GM23248 (cell line): Measurements from ENCODE around the gene SHROOM3. TPM values are rescaled to one million over a fixed set of nuclear protein-coding genes. Genes with fewer than 3 reads are reported as not detected.
A peak's percentile ranks its signal among the peaks of the same experiment; 100 is the strongest.

Experiments
- DNase-seq: peaks from one replicate; pipeline ENCODE4 v3.0.0-alpha.2; 2015
- H2AFZ ChIP-seq: fragments of 200-600 bp; sonication (generic); 2 replicates; pipeline ENCODE4 v1.6.1; 2016; ENCODE audit warnings: antibody characterized with exemption
- H3F3A ChIP-seq: fragments of 200-600 bp; sonication (generic); 2 replicates; pipeline ENCODE4 v1.6.1; 2016; ENCODE audit warnings: mild to moderate bottlenecking, antibody characterized with exemption, mixed run types; ENCODE audit not compliant: insufficient read depth
- H3K27ac ChIP-seq: fragments of 200-600 bp; sonication (generic); 2 replicates; pipeline ENCODE4 v1.5.1; 2016; ENCODE audit warnings: mild to moderate bottlenecking
- H3K27me3 ChIP-seq: fragments of 200-600 bp; sonication (generic); replicated peaks from 2 replicates; pipeline ENCODE4 v1.6.1; 2016; ENCODE audit warnings: mild to moderate bottlenecking; ENCODE audit not compliant: insufficient read depth
- H3K36me3 ChIP-seq: fragments of 200-600 bp; sonication (generic); 2 replicates; pipeline ENCODE4 v1.6.1; 2016; ENCODE audit warnings: low read depth, mild to moderate bottlenecking
- H3K4me1 ChIP-seq: fragments of 200-600 bp; sonication (generic); 2 replicates; pipeline ENCODE4 v1.6.1; 2016; ENCODE audit warnings: mild to moderate bottlenecking; ENCODE audit not compliant: insufficient read depth
- H3K4me2 ChIP-seq: fragments of 200-600 bp; sonication (generic); one replicate; pipeline ENCODE4 v1.6.1; 2016; ENCODE audit warnings: mild to moderate bottlenecking; ENCODE audit not compliant: unreplicated experiment
- H3K4me3 ChIP-seq: fragments of 200-600 bp; sonication (generic); 2 replicates; pipeline ENCODE4 v1.5.1; 2016; ENCODE audit warnings: mild to moderate bottlenecking
- H3K79me2 ChIP-seq: fragments of 200-600 bp; sonication (generic); 2 replicates; pipeline ENCODE4 v1.6.1; 2016; ENCODE audit warnings: mild to moderate bottlenecking; ENCODE audit not compliant: insufficient read depth
- H3K9ac ChIP-seq: fragments of 200-600 bp; sonication (generic); 2 replicates; pipeline ENCODE4 v1.6.1; 2016; ENCODE audit warnings: mild to moderate bottlenecking
- H3K9me2 ChIP-seq: fragments of 200-600 bp; sonication (generic); 2 replicates; pipeline ENCODE4 v1.6.1; 2016; ENCODE audit warnings: mixed run types, mild to moderate bottlenecking, moderate library complexity; ENCODE audit not compliant: insufficient read depth
- H3K9me3 ChIP-seq: fragments of 200-600 bp; sonication (generic); one replicate; pipeline ENCODE4 v1.6.1; 2017; ENCODE audit warnings: low read depth
- H4K20me1 ChIP-seq: fragments of 200-600 bp; sonication (generic); 2 replicates; pipeline ENCODE4 v1.6.0; 2016; ENCODE audit not compliant: insufficient read depth
- EZH2 ChIP-seq: fragments of 200-600 bp; sonication (generic); IDR thresholded peaks from 2 replicates; pipeline ENCODE4 v1.6.1; 2018; ENCODE audit warnings: antibody characterized with exemption, mild to moderate bottlenecking; ENCODE audit not compliant: insufficient read depth, poor library complexity, severe bottlenecking
- EZH2phosphoT487 ChIP-seq: fragments of 200-600 bp; sonication (generic); IDR thresholded peaks from 2 replicates; pipeline ENCODE4 v1.6.1; 2018; ENCODE audit warnings: antibody characterized with exemption, moderate library complexity, mild to moderate bottlenecking, low read depth; ENCODE audit not compliant: insufficient read depth
- WGBS, 2 experiments: methylation state at CpG; one replicate each; pipeline ENCODE4 v1.1.6; 2015 to 2017; ENCODE audit warnings: low lambda C conversion rate in 2 of 2, low coverage in 1 of 2; ENCODE audit errors: missing lambda C conversion rate in 2 of 2; 5-methylcytosine and 5-hydroxymethylcytosine counted together
- in situ Hi-C: fragments of 300-500 bp; cut with MboI; formaldehyde crosslinking; loops from 2 replicates; pipeline ENCODE4 v1.15.0; 2020
- polyA plus RNA-seq: library from polyadenylated mRNA; unstranded; fragments of >200 nt; fragmentation: Nextera tagmentation; extraction: Ambion mirVana; gene quantifications from 2 replicates; pipeline ENCODE4 v1.2.1, GENCODE V29; 2016
- total RNA-seq: library from RNA; depleted of rRNA; stranded (reverse); fragments of >200 nt; shearing (Covaris generic); gene quantifications from 2 replicates; pipeline ENCODE4 v1.2.3, GENCODE V29; 2014

Gene SHROOM3
- total and polyA plus RNA-seq, 2 experiments from 2014 or later: 9.7 to 44.6 TPM

DNA sequence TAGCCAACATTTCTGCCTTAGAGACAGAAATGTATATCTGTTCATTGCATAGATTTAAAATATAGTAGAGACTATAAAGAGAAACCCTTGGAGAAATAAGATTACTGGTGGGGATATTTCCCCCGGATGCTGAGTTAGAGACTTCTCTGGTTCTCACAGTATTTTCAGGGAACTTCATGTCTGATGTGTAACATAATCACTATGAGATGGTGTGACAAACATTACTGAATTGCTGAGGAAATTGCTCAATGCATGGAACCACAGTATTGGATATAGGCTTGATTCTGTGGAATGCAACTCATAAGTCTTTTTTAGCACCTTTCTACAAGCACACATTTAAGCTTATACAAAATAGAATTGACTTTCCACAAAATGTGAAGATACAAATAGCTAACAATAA lies 310.2 kb downstream of the SHROOM3 start:
- TF ChIP-seq EZH2phosphoT487: no peak
- TF ChIP-seq EZH2: no peak
- H3K4me3 ChIP-seq: peak overlapping the region; percentile 62

DNA sequence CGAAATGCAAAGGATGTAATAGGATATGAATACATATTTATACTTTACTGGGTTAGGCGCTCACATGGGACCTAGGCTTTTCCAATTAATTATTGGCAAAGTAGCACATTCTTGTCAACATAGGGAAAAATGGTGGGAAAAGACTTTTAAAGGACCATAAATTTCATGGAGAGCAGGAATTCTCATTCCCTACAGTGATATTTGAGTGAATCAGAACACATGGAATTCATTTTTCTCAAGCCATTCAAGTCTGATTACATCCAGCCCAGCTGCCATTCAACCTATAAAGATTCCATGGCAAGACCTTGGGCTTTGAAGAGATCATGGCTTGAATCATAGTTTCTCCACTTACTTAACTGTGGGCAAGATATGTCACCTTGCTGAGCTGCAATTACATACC lies 312.5 kb downstream of the SHROOM3 start:
- Histone ChIP-seq H3K9ac (no peak overlapping the region), H3K9me2 (no peaks in the 10 kb centered on the region), H3K79me2 (peaks cover 82% of the 10 kb centered on the region), H3K4me2 (peak overlapping the region; percentile 10), H3K4me3 (no peak overlapping the region), H4K20me1 (no peaks in the 10 kb centered on the region), H3F3A (peaks cover 86% of the 10 kb centered on the region), H3K4me1 (peaks cover 82% of the 10 kb centered on the region), H2AFZ (no peak overlapping the region), H3K9me3 (no peaks in the 10 kb centered on the region), H3K36me3 (peaks cover 32% of the 10 kb centered on the region), H3K27me3 (no peaks in the 10 kb centered on the region), H3K27ac (peak overlapping the region; percentile 25)
- no peak for TF ChIP-seq EZH2
- no peak for TF ChIP-seq EZH2phosphoT487
- in situ Hi-C loops: no loop called here
- WGBS, 2 experiments: 71 to 77% methylated on average over 2 of the region's 2 CpGs
- DNase-seq: no peak

More for the DNA sequence above, 310.2 kb downstream of the SHROOM3 start:
- peaks cover 77% of the 10 kb centered on the region for H3K4me1 ChIP-seq
- in situ Hi-C loops: no loop called here
- no peaks in the 10 kb centered on the region for H4K20me1 ChIP-seq
- H3K4me2 ChIP-seq: peak overlapping the region; percentile 86
- no peaks in the 10 kb centered on the region for H3K27me3 ChIP-seq
- H3K9me3 ChIP-seq: no peaks in the 10 kb centered on the region
- peak; percentile 83 for DNase-seq
- peaks cover 19% of the 10 kb centered on the region; the same call in 1 of the 2 replicates for H3K36me3 ChIP-seq
- peaks cover 70% of the 10 kb centered on the region for H3F3A ChIP-seq
- peak overlapping the region; percentile 95 for H3K27ac ChIP-seq
- H3K79me2 ChIP-seq: peaks cover 87% of the 10 kb centered on the region
- no peaks in the 10 kb centered on the region for H3K9me2 ChIP-seq
- peak overlapping the region; percentile 74 for H3K9ac ChIP-seq
- H2AFZ ChIP-seq: no peak overlapping the region
- WGBS, 2 experiments: 23 to 28% methylated on average over 1 of the region's 1 CpG

DNA sequence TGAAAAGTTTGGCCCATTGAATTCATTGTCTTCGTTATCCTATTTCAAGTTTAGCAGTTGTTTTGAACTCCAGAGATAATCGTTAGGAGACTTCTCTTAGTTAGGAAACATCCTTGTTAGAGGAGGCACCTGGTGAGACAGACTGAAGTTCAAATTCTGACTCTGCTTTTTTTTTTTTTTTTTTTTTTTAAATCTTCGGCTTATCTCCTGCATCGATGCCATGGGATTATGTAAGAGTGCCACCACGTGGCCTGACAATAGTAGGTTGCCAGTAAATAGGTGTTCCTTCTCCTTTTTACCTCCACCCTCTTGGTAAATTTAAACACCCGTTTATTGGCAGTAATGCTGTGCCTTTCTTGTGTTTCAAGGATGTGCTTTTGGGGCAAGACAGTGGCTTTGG lies 313.6 kb downstream of the SHROOM3 start:
- Histone ChIP-seq H3K4me2 (no peak overlapping the region), H3K9me2 (no peaks in the 10 kb centered on the region), H3K4me1 (peaks cover 80% of the 10 kb centered on the region), H4K20me1 (no peaks in the 10 kb centered on the region), H3K79me2 (peaks cover 72% of the 10 kb centered on the region), H3K9ac (no peak overlapping the region), H3K36me3 (peaks cover 32% of the 10 kb centered on the region), H3K27me3 (no peaks in the 10 kb centered on the region), H3K9me3 (no peaks in the 10 kb centered on the region), H2AFZ (no peak overlapping the region), H3F3A (peaks cover 83% of the 10 kb centered on the region), H3K27ac (peak overlapping the region; percentile 25; the same call in 1 of the 2 replicates), H3K4me3 (no peak overlapping the region)
- in situ Hi-C loops: no loop called here
- no peak for TF ChIP-seq EZH2phosphoT487
- TF ChIP-seq EZH2: no peak
- 55 to 58% methylated on average over 6 of the region's 6 CpGs for WGBS, 2 experiments
- DNase-seq: peak; percentile 45

DNA sequence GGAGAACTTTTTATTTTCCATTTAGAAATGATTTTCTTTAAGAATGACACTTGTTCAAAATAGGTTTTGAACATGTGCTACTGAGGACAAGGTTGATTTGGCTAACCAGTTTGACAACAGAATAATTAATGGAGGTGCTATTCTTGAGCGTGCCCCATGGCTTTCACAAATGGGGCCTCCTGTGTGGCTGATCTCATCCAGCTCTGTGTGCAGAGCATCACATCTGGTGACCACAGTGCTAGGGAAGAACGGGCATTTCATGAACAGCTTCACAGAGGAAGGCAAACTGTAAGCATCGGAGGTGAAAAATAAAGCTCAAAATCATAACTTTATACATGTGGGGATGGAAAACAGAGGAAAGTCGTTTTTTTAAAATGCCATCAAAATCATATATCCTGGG lies 314.3 kb downstream of the SHROOM3 start:
- no peak overlapping the region for H3K9ac ChIP-seq
- no peak overlapping the region for H2AFZ ChIP-seq
- WGBS, 2 experiments: 52 to 62% methylated on average over 4 of the region's 4 CpGs
- peaks cover 68% of the 10 kb centered on the region for H3K79me2 ChIP-seq
- H3K4me2 ChIP-seq: no peak overlapping the region
- DNase-seq: no peak
- H3K9me3 ChIP-seq: no peaks in the 10 kb centered on the region
- in situ Hi-C loops: no loop called here
- H3F3A ChIP-seq: peaks cover 83% of the 10 kb centered on the region
- 0 out of 2 replicates have a peak overlapping the region, but pooled peaks have one; percentile 5 for H3K27ac ChIP-seq
- no peak for TF ChIP-seq EZH2
- no peak for TF ChIP-seq EZH2phosphoT487
- H3K27me3 ChIP-seq: no peaks in the 10 kb centered on the region
- peaks cover 32% of the 10 kb centered on the region for H3K36me3 ChIP-seq
- no peaks in the 10 kb centered on the region for H4K20me1 ChIP-seq
- no peak overlapping the region for H3K4me3 ChIP-seq
- peaks cover 80% of the 10 kb centered on the region for H3K4me1 ChIP-seq
- H3K9me2 ChIP-seq: no peaks in the 10 kb centered on the region

DNA sequence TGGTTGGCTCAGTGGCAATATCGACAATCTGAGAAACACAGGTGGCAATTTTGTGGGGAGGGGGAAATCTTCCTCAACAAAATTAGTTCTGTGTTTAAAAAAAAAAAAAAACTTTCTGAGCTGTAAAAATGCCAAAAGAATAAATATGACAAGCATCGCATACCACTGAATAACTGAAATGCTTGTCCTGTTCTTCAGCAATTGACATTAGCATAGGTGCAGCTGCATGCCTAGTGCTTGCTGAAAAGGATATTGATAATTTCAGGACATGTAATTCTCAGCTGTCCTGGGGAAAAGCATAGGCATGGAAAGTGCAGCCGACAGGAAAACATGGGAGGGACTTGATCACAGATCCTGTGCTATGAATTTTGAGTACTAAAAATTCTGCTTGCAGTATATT lies 315.7 kb downstream of the SHROOM3 start:
- Histone ChIP-seq H3K9ac (no peak overlapping the region), H3K36me3 (peaks cover 40% of the 10 kb centered on the region), H3K27me3 (no peaks in the 10 kb centered on the region), H3K9me2 (no peaks in the 10 kb centered on the region), H3F3A (peaks cover 82% of the 10 kb centered on the region), H4K20me1 (no peaks in the 10 kb centered on the region), H3K4me3 (no peak overlapping the region), H3K27ac (peak overlapping the region; percentile 97; the same call in 1 of the 2 replicates), H2AFZ (no peak overlapping the region), H3K4me2 (no peak overlapping the region), H3K4me1 (peaks cover 80% of the 10 kb centered on the region), H3K79me2 (peaks cover 64% of the 10 kb centered on the region), H3K9me3 (no peaks in the 10 kb centered on the region)
- in situ Hi-C loops: loop anchor here (10.0 kb wide), 1 partner anchor 236 kb away; no protein-coding TSS in a partner anchor
- DNase-seq: no peak
- 94 to 97% methylated on average over 3 of the region's 3 CpGs for WGBS, 2 experiments
- TF ChIP-seq EZH2phosphoT487 (no peak), EZH2 (no peak)
